Ishikawa (cell line): ENCODE data around the gene TBC1D1.

Source experiments
- CEBPB ChIP-seq: IDR thresholded peaks from 2 replicates; pipeline ENCODE4 v1.6.1; 2012
- CREB1 ChIP-seq: IDR thresholded peaks from 2 replicates; pipeline ENCODE4 v1.6.1; 2012; ENCODE audit warnings: low read depth
- EGR1 ChIP-seq: IDR thresholded peaks from 2 replicates; pipeline ENCODE4 v1.6.1; 2012
- EP300 ChIP-seq: IDR thresholded peaks from 2 replicates; pipeline ENCODE4 v1.6.1; 2012; ENCODE audit warnings: borderline replicate concordance
- FOXM1 ChIP-seq: IDR thresholded peaks from 2 replicates; pipeline ENCODE4 v1.6.1; 2012; ENCODE audit warnings: low read depth, borderline replicate concordance
- NFIC ChIP-seq: IDR thresholded peaks from 2 replicates; pipeline ENCODE4 v1.6.1; 2012
- RAD21 ChIP-seq: IDR thresholded peaks from 2 replicates; pipeline ENCODE4 v1.6.1; 2012; ENCODE audit warnings: low read depth
- TAF1 ChIP-seq: IDR thresholded peaks from 2 replicates; pipeline ENCODE4 v1.6.1; 2012; ENCODE audit warnings: low read depth, mild to moderate bottlenecking
- TEAD4 ChIP-seq: IDR thresholded peaks from 2 replicates; pipeline ENCODE4 v1.6.1; 2012
- YY1 ChIP-seq: IDR thresholded peaks from 2 replicates; pipeline ENCODE4 v1.6.1; 2012; ENCODE audit warnings: low read depth
- TF ChIP-seq, protein P1 (sequence below): IDR thresholded peaks from 2 replicates; pipeline ENCODE4 v1.6.1; 2012; ENCODE audit warnings: low read depth, mild to moderate bottlenecking
- TF ChIP-seq, protein P2 (sequence below): IDR thresholded peaks from 2 replicates; pipeline ENCODE4 v1.6.1; 2012
- TF ChIP-seq, protein P3 (sequence below): IDR thresholded peaks from 2 replicates; pipeline ENCODE4 v1.6.1; 2012

DNA sequence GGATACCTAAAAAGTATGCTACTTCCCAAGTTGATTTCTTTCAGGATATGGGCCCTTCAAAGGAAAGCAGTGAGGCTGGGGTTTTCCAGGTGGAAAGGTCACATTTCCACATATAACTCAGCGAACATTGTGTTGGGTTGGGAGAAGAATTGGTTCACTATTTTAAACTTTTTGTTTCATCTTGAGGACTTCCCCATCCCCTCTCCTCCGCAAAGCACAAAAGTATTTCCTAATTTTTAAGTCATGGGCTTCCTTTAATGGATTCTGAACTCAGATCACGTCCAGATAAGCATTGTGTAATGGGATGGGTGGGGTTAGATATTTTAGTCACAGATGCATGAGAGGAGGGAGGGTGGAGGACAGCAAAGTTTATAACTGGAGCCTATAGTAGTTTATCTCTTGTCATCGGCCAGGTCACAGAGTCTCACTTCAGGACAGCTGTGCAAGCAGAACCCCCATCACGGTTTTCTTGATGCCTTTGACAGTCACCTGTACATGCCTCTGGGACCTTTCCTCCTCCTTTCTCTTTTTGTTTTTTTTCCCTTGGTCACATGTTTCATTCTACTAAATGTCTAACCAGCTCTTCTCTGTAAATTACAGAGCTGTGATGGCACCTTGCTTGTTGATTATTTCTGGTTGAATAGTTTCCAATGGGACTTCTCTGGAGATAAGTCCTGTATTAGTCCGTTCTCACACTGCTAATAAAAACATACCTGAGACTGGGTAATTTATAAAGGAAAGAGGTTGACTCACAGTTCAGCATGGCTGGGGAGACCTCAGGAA, 184.7 kb downstream of the TBC1D1 start:
- TF ChIP-seq TAF1 (no peak), RAD21 (no peak), EP300 (no peak), CREB1 (no peak), NFIC (no peak), CEBPB (no peak), YY1 (no peak), FOXM1 (no peak), TEAD4 (no peak), EGR1 (no peak)
- TF ChIP-seq, protein P1, sequence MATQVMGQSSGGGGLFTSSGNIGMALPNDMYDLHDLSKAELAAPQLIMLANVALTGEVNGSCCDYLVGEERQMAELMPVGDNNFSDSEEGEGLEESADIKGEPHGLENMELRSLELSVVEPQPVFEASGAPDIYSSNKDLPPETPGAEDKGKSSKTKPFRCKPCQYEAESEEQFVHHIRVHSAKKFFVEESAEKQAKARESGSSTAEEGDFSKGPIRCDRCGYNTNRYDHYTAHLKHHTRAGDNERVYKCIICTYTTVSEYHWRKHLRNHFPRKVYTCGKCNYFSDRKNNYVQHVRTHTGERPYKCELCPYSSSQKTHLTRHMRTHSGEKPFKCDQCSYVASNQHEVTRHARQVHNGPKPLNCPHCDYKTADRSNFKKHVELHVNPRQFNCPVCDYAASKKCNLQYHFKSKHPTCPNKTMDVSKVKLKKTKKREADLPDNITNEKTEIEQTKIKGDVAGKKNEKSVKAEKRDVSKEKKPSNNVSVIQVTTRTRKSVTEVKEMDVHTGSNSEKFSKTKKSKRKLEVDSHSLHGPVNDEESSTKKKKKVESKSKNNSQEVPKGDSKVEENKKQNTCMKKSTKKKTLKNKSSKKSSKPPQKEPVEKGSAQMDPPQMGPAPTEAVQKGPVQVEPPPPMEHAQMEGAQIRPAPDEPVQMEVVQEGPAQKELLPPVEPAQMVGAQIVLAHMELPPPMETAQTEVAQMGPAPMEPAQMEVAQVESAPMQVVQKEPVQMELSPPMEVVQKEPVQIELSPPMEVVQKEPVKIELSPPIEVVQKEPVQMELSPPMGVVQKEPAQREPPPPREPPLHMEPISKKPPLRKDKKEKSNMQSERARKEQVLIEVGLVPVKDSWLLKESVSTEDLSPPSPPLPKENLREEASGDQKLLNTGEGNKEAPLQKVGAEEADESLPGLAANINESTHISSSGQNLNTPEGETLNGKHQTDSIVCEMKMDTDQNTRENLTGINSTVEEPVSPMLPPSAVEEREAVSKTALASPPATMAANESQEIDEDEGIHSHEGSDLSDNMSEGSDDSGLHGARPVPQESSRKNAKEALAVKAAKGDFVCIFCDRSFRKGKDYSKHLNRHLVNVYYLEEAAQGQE: no peak
- TF ChIP-seq, protein P2, sequence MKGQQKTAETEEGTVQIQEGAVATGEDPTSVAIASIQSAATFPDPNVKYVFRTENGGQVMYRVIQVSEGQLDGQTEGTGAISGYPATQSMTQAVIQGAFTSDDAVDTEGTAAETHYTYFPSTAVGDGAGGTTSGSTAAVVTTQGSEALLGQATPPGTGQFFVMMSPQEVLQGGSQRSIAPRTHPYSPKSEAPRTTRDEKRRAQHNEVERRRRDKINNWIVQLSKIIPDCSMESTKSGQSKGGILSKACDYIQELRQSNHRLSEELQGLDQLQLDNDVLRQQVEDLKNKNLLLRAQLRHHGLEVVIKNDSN: no peak
- TF ChIP-seq, protein P3, sequence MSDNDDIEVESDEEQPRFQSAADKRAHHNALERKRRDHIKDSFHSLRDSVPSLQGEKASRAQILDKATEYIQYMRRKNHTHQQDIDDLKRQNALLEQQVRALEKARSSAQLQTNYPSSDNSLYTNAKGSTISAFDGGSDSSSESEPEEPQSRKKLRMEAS: no peak
